Gastroesophageal sphincter (tissue), 3 donors: Measurements from ENCODE around the gene LDLRAP1.

Source experiments
- CTCF ChIP-seq, 4 experiments: fragments of 200-600 bp in 2 of 4; fragments of 450-650 bp in 2 of 4; sonication (generic) in 1 of 4; IDR thresholded peaks; one replicate each; pipeline ENCODE4 v1.5.1; 2017 to 2019; ENCODE audit warnings: antibody characterized with exemption in 4 of 4, mild to moderate bottlenecking in 2 of 4, moderate library complexity in 2 of 4
- EP300 ChIP-seq: sonication (generic); formaldehyde crosslinking; IDR thresholded peaks from one replicate; pipeline ENCODE4 v1.6.1; 2017; ENCODE audit warnings: antibody characterized with exemption, mild to moderate bottlenecking
- POLR2A ChIP-seq, 2 donors: fragments of 450-650 bp; IDR thresholded peaks; one replicate each; pipeline ENCODE4 v1.6.1; 2017; ENCODE audit warnings: antibody characterized with exemption in 2 of 2, mild to moderate bottlenecking in 2 of 2, moderate library complexity in 1 of 2

GRCh38 chr1:25524568-25525360 is 18.6 kb upstream of the LDLRAP1 start:
- TF ChIP-seq EP300 (no peak), POLR2A (IDR thresholded peaks at IDR 0.05) (no peak), CTCF (IDR thresholded peaks at IDR 0.05) (no peak)
